ENCODE measurements around the gene STAT3.

DNA sequence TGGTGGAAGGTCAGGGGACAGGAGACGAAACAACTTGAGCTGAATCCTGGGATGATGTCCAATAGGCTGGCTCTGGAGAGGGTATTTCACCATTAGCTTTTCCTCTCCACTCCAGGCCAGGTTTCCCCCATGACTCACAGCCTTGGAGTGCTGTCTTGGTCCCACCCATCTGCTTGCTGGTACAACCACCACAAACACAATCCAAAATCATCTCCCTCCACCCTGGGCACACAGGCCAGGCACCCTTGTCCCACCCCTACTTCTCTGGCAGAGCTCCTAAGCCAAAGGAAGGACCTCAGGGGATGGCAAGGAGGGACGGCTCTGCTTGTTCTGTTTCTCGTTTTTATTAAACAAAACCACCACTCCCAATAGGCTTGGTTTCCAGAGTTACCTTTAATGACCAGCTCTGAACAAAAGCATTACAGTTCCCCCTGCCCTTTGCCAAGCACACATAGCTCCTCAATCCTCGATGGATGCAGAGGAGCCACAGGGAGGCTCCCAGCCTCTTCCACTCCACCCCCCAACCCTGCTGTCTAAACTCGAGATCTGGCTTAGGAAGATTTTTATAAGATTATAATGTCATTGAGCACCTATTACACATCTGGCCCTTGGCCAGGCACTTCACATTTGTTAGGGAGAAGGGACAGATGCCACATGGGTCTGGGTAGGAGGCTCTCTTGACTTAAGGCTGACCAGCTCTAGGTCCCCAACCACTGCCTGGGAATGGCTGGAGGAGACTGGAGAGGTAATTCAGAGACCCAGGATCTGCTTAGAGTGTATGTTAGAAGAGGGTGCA lies 21.5 kb upstream of the STAT3 start:
- TF ChIP-seq, protein P1, sequence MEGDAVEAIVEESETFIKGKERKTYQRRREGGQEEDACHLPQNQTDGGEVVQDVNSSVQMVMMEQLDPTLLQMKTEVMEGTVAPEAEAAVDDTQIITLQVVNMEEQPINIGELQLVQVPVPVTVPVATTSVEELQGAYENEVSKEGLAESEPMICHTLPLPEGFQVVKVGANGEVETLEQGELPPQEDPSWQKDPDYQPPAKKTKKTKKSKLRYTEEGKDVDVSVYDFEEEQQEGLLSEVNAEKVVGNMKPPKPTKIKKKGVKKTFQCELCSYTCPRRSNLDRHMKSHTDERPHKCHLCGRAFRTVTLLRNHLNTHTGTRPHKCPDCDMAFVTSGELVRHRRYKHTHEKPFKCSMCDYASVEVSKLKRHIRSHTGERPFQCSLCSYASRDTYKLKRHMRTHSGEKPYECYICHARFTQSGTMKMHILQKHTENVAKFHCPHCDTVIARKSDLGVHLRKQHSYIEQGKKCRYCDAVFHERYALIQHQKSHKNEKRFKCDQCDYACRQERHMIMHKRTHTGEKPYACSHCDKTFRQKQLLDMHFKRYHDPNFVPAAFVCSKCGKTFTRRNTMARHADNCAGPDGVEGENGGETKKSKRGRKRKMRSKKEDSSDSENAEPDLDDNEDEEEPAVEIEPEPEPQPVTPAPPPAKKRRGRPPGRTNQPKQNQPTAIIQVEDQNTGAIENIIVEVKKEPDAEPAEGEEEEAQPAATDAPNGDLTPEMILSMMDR (conservative IDR thresholded peaks at IDR 0.05), result no peak
- no peak for TF ChIP-seq EZH2 (IDR thresholded peaks at IDR 0.05; ENCODE audit: low read depth)

All from PC-9 (cell line).